ENCODE measurements around the gene KDM1B.

Gene KDM1B

DNA sequence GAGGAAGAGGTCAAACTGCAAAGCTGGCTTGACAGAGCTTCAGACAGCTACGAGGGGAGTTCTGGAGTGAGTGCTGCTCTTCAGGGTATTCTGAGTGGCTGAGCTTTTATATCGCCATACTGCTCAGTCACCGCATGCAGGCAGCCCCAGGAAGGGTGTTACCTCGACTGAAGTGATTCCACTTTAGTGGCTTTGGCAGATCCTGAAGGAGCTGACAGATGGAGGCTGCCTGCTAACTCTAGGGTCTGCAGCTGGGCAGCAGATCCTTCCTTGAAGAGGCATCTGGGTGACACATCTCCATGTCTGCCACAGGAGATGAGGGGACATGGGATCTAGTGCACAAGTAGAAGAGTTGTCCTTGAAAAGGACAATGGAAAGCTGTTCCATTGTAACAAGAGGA is 112.8 kb downstream of the KDM1B start:
- peaks cover 9% of the 10 kb centered on the region; the same call in 1 of the 2 replicates for H3K4me1 ChIP-seq (ENCODE audit: control insufficient read depth, insufficient read depth, low read length)
- CTCF ChIA-PET: interaction anchor here (0.8 to 0.9 kb wide), 2 partner anchors 12 to 56 kb away, joined by 3 to 7 read pairs; no protein-coding TSS in a partner anchor
- no peak overlapping the region for H3K4me3 ChIP-seq (ENCODE audit: low read depth, low read length)
- peaks cover 0 to 5% of the 10 kb centered on the region in 2 experiments; a peak in 1 of 3 replicates for H3K36me3 ChIP-seq (ENCODE audit: control insufficient read depth in 2 of 2, insufficient read depth in 1 of 2, low read length in 2 of 2)
- POLR2A ChIA-PET: interaction anchor here (0.8 kb wide), 1 partner anchor 10 kb away, joined by 3 read pairs; no protein-coding TSS in a partner anchor
- TF ChIP-seq OSR2 (tag by site-specific recombination; IDR thresholded peaks at IDR 0.05) (no peak), ZFP69B (tag by site-specific recombination; IDR thresholded peaks at IDR 0.05) (no peak), ZNF112 (tag by site-specific recombination; IDR thresholded peaks at IDR 0.05) (no peak), ZNF223 (tag by site-specific recombination; IDR thresholded peaks at IDR 0.05) (no peak)
- no peak overlapping the region for H3K27ac ChIP-seq (ENCODE audit: extremely low read depth, low read depth, low read length)
- H3K9me3 ChIP-seq (ENCODE audit: control insufficient read depth, insufficient read depth, low read depth, low read length): no peaks in the 10 kb centered on the region

DNA sequence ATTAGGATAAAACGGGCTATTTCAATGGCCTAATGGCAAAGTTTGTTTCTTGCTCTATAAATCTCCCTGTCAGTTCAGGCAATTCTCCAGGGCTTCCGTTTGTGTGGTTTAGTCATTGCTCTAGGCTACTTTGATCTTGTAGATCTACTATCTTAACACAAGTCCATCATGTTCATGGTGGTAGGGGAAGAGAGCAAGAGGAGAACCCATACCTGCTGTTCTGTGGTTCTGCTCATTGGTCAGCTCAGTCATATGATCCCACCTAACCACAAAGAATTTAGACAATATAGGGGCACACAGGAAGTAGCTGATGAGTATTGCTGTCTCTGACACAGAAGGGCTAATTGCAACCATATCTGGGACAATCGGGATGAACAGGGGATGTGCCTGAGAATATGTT is 114.0 kb downstream of the KDM1B start:
- no peak overlapping the region for H3K4me3 ChIP-seq (ENCODE audit: low read depth, low read length)
- POLR2A ChIA-PET: interaction anchor here (1.1 kb wide), 1 partner anchor 9 kb away, joined by 3 read pairs; no protein-coding TSS in a partner anchor
- TF ChIP-seq ZNF311 (tag by site-specific recombination; IDR thresholded peaks at IDR 0.05; ENCODE audit: borderline replicate concordance): no peak
- TF ChIP-seq, protein P1, sequence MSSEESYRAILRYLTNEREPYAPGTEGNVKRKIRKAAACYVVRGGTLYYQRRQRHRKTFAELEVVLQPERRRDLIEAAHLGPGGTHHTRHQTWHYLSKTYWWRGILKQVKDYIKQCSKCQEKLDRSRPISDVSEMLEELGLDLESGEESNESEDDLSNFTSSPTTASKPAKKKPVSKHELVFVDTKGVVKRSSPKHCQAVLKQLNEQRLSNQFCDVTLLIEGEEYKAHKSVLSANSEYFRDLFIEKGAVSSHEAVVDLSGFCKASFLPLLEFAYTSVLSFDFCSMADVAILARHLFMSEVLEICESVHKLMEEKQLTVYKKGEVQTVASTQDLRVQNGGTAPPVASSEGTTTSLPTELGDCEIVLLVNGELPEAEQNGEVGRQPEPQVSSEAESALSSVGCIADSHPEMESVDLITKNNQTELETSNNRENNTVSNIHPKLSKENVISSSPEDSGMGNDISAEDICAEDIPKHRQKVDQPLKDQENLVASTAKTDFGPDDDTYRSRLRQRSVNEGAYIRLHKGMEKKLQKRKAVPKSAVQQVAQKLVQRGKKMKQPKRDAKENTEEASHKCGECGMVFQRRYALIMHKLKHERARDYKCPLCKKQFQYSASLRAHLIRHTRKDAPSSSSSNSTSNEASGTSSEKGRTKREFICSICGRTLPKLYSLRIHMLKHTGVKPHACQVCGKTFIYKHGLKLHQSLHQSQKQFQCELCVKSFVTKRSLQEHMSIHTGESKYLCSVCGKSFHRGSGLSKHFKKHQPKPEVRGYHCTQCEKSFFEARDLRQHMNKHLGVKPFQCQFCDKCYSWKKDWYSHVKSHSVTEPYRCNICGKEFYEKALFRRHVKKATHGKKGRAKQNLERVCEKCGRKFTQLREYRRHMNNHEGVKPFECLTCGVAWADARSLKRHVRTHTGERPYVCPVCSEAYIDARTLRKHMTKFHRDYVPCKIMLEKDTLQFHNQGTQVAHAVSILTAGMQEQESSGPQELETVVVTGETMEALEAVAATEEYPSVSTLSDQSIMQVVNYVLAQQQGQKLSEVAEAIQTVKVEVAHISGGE (tag by site-specific recombination; conservative IDR thresholded peaks at IDR 0.05; ENCODE audit: low read depth): 0 out of 2 replicates have a peak, but pooled peaks have one; percentile 9
- peak; percentile 71 for TF ChIP-seq ZNF335 (tag by site-specific recombination; conservative IDR thresholded peaks at IDR 0.05)
- TF ChIP-seq ZNF394 (tag by site-specific recombination; IDR thresholded peaks at IDR 0.05; ENCODE audit: borderline replicate concordance): 0 out of 2 replicates have a peak, but pooled peaks have one; percentile 23
- TF ChIP-seq TCF7L2 (IDR thresholded peaks at IDR 0.05; ENCODE audit: borderline replicate concordance, low read depth, low read length): peak; percentile 84
- TF ChIP-seq SETDB1 (IDR thresholded peaks at IDR 0.05; ENCODE audit: insufficient read length, low read length): no peak
- peak; percentile 76 for TF ChIP-seq OSR2 (tag by site-specific recombination; IDR thresholded peaks at IDR 0.05)
- TF ChIP-seq, protein P2, sequence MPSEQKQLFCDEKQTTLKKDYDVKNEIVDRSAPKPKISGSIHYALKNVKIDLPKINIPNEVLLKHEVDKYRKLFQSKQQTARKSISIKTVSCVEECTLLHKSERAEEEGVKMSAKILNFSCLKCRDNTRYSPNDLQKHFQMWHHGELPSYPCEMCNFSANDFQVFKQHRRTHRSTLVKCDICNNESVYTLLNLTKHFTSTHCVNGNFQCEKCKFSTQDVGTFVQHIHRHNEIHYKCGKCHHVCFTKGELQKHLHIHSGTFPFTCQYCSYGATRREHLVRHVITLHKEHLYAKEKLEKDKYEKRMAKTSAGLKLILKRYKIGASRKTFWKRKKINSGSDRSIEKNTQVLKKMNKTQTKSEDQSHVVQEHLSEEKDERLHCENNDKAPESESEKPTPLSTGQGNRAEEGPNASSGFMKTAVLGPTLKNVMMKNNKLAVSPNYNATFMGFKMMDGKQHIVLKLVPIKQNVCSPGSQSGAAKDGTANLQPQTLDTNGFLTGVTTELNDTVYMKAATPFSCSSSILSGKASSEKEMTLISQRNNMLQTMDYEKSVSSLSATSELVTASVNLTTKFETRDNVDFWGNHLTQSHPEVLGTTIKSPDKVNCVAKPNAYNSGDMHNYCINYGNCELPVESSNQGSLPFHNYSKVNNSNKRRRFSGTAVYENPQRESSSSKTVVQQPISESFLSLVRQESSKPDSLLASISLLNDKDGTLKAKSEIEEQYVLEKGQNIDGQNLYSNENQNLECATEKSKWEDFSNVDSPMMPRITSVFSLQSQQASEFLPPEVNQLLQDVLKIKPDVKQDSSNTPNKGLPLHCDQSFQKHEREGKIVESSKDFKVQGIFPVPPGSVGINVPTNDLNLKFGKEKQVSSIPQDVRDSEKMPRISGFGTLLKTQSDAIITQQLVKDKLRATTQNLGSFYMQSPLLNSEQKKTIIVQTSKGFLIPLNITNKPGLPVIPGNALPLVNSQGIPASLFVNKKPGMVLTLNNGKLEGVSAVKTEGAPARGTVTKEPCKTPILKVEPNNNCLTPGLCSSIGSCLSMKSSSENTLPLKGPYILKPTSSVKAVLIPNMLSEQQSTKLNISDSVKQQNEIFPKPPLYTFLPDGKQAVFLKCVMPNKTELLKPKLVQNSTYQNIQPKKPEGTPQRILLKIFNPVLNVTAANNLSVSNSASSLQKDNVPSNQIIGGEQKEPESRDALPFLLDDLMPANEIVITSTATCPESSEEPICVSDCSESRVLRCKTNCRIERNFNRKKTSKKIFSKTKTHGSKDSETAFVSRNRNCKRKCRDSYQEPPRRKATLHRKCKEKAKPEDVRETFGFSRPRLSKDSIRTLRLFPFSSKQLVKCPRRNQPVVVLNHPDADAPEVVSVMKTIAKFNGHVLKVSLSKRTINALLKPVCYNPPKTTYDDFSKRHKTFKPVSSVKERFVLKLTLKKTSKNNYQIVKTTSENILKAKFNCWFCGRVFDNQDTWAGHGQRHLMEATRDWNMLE (tag by site-specific recombination; conservative IDR thresholded peaks at IDR 0.05; ENCODE audit: low read depth): 0 out of 2 replicates have a peak, but pooled peaks have one; percentile 30
- 0 out of 2 replicates have a peak, but pooled peaks have one; percentile 31 for TF ChIP-seq MEIS1 (CRISPR knock-in tag; IDR thresholded peaks at IDR 0.05; ENCODE audit: borderline replicate concordance)
- TF ChIP-seq ZNF211 (tag by site-specific recombination; IDR thresholded peaks at IDR 0.05; ENCODE audit: low read depth): no peak
- TF ChIP-seq ZEB2 (tag by site-specific recombination; IDR thresholded peaks at IDR 0.05): 0 out of 2 replicates have a peak, but pooled peaks have one; percentile 36
- 0 out of 2 replicates have a peak, but pooled peaks have one; percentile 19 for TF ChIP-seq ZBTB17 (tag by site-specific recombination; IDR thresholded peaks at IDR 0.05)
- no peak overlapping the region for H3K27ac ChIP-seq (ENCODE audit: extremely low read depth, low read depth, low read length)
- H3K4me1 ChIP-seq (ENCODE audit: control insufficient read depth, insufficient read depth, low read length): peaks cover 9% of the 10 kb centered on the region; the same call in 1 of the 2 replicates
- no peaks in the 10 kb centered on the region for H3K36me3 ChIP-seq (ENCODE audit: control insufficient read depth in 2 of 2, insufficient read depth in 1 of 2, low read length in 2 of 2)
- CTCF ChIA-PET: no interaction called here
- H3K9me3 ChIP-seq (ENCODE audit: control insufficient read depth, insufficient read depth, low read depth, low read length): no peaks in the 10 kb centered on the region
